ENCODE data around the gene RPL27A.

RPL27A gene

GRCh38 chr11:8674859-8675258, 7.7 kb upstream of the RPL27A start:
- no peak for DNase-seq (ENCODE audit: low read depth)

GRCh38 chr11:8676458-8676857, 6.1 kb upstream of the RPL27A start:
- no peak for DNase-seq (ENCODE audit: low read depth)

- no peak for DNase-seq (ENCODE audit: low read depth)
These were observed 3.6 kb upstream of the RPL27A start for GRCh38 chr11:8679006-8679405.

- DNase-seq (ENCODE audit: low read depth) = no peak
These were observed 722 bp upstream of the RPL27A start for GRCh38 chr11:8681837-8682302.

- no peak for DNase-seq (ENCODE audit: low read depth)
These were observed 669 bp downstream of the RPL27A start for GRCh38 chr11:8683115-8683807.

GRCh38 chr11:8684600-8685290, 2.2 kb downstream of the RPL27A start:
- DNase-seq (ENCODE audit: low read depth) = no peak

GRCh38 chr11:8685306-8685705, 2.7 kb downstream of the RPL27A start:
- DNase-seq (ENCODE audit: low read depth) = no peak

GRCh38 chr11:8685820-8686219, 3.2 kb downstream of the RPL27A start:
- no peak for DNase-seq (ENCODE audit: low read depth)

GRCh38 chr11:8686325-8686724, 3.7 kb downstream of the RPL27A start:
- DNase-seq (ENCODE audit: low read depth) = no peak

GRCh38 chr11:8688414-8689362, 6.1 kb downstream of the RPL27A start:
- peak; percentile 81 for DNase-seq (ENCODE audit: low read depth)

GRCh38 chr11:8689726-8690255, 7.2 kb downstream of the RPL27A start:
- no peak for DNase-seq (ENCODE audit: low read depth)

- DNase-seq (ENCODE audit: low read depth) = no peak
These were observed 8.1 kb downstream of the RPL27A start for GRCh38 chr11:8690374-8691342.

GRCh38 chr11:8691601-8692000, 9.0 kb downstream of the RPL27A start:
- no peak for DNase-seq (ENCODE audit: low read depth)

- no peak for DNase-seq (ENCODE audit: low read depth)
These were observed 9.8 kb downstream of the RPL27A start for GRCh38 chr11:8692417-8692816.

GRCh38 chr11:8693010-8693551, 10.5 kb downstream of the RPL27A start:
- no peak for DNase-seq (ENCODE audit: low read depth)

GRCh38 chr11:8693555-8693954, 11.0 kb downstream of the RPL27A start:
- DNase-seq (ENCODE audit: low read depth) = no peak

- DNase-seq (ENCODE audit: low read depth) = no peak
These were observed 11.5 kb downstream of the RPL27A start for GRCh38 chr11:8694137-8694536.

- DNase-seq (ENCODE audit: low read depth) = no peak
These were observed 14.5 kb downstream of the RPL27A start for GRCh38 chr11:8697054-8697453.

GRCh38 chr11:8698379-8698851, 15.8 kb downstream of the RPL27A start:
- DNase-seq (ENCODE audit: low read depth) = no peak

GRCh38 chr11:8698917-8699441, 16.4 kb downstream of the RPL27A start:
- no peak for DNase-seq (ENCODE audit: low read depth)
